Upper lobe of left lung (tissue), 4 donors: ENCODE data around the gene KNTC1.
"Not testable (repeated sequence)": the region's sequence is repeated elsewhere in the genome, so short reads cannot be mapped to it uniquely, and the experiment has no call there.

Experiments used
- CTCF ChIP-seq, 6 experiments: fragments of 450-650 bp in 4 of 6; fragments of 200-600 bp in 2 of 6; sonication (generic) in 2 of 6; IDR thresholded peaks; one replicate each; pipeline ENCODE4 v1.5.1; 2016 to 2019; ENCODE audit warnings: antibody characterized with exemption in 6 of 6
- EP300 ChIP-seq, 4 donors: sonication (generic); formaldehyde crosslinking; IDR thresholded peaks; one replicate each; pipeline ENCODE4 v1.5.1; 2017; ENCODE audit warnings: antibody characterized with exemption in 4 of 4, control low read depth in 2 of 4
- POLR2A ChIP-seq, 4 donors: fragments of 450-650 bp; IDR thresholded peaks; one replicate each; pipeline ENCODE4 v1.5.1; 2016 to 2017; ENCODE audit warnings: antibody characterized with exemption in 4 of 4, mild to moderate bottlenecking in 2 of 4

DNA sequence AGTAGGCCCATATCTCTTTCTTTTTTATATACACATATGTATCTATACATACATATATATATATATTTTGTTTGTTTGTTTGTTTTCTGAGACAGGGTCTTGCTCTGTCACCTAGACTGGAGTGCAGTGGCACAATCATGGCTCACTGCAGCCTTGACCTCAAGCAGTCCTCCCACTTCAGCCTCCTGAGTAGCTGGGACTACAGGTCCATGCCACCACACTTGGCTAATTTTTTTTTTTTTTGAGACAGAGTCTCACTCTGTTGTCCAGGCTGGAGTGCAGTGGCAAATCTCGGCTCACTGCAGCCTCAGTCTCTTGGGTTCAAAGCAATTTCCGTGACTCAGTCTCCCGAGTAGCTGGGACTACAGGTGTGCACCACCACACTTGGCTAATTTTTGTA, 39.2 kb upstream of the KNTC1 start:
- TF ChIP-seq POLR2A, EP300, CTCF (IDR thresholded peaks at IDR 0.05): not testable (repeated sequence)
